ENCODE data around the gene SLC4A9. TPM values are rescaled to one million over a fixed set of nuclear protein-coding genes. Genes with fewer than 3 reads are reported as not detected.

SLC4A9 gene
- total RNA-seq, 1 donor from 2014 or later: 0.25 TPM

GRCh38 chr5:140408750-140409241 lies 48.8 kb downstream of the SLC4A9 start:
- no peak overlapping the region for H3K4me3 ChIP-seq
- no peaks in the 10 kb centered on the region for H3K27me3 ChIP-seq
- TF ChIP-seq POLR2AphosphoS5 (IDR thresholded peaks at IDR 0.05; ENCODE audit: insufficient read depth in 1 of 2, low read depth in 1 of 2) (no peak), POLR2A (IDR thresholded peaks at IDR 0.05) (no peak), CTCF (IDR thresholded peaks at IDR 0.05) (no peak)
- no peak for DNase-seq (ENCODE audit: extremely low spot score in 2 of 2)
- peaks cover 0 to 7% of the 10 kb centered on the region in 2 donors for H3K36me3 ChIP-seq
- no peaks in the 10 kb centered on the region for H3K9me3 ChIP-seq
- no peak overlapping the region for H3K27ac ChIP-seq
- H3K4me1 ChIP-seq: peaks cover 73% of the 10 kb centered on the region
- intact Hi-C loops (cut with DNase I): loop anchor here (10.0 kb wide), 1 partner anchor 136 kb away; the partner anchor contains the start of gene EIF4EBP3

- Histone ChIP-seq H3K9me3 (no peaks in the 10 kb centered on the region), H3K27ac (no peak overlapping the region), H3K36me3 (no peaks in the 10 kb centered on the region), H3K27me3 (no peaks in the 10 kb centered on the region), H3K4me1 (peaks cover 53% of the 10 kb centered on the region), H3K4me3 (no peak overlapping the region)
- no peak for DNase-seq (ENCODE audit: extremely low spot score in 2 of 2)
- no peak for TF ChIP-seq POLR2AphosphoS5 (IDR thresholded peaks at IDR 0.05; ENCODE audit: insufficient read depth in 1 of 2, low read depth in 1 of 2)
- no peak for TF ChIP-seq CTCF (IDR thresholded peaks at IDR 0.05)
- no peak for TF ChIP-seq POLR2A (IDR thresholded peaks at IDR 0.05)
- intact Hi-C loops (cut with DNase I): no loop called here
Measured at GRCh38 chr5:140413230-140413629, 53.2 kb downstream of the SLC4A9 start.

GRCh38 chr5:140417235-140417634 lies 57.2 kb downstream of the SLC4A9 start:
- no peak for DNase-seq (ENCODE audit: extremely low spot score in 2 of 2)
- H3K9me3 ChIP-seq: no peaks in the 10 kb centered on the region
- H3K36me3 ChIP-seq: no peaks in the 10 kb centered on the region
- H3K4me1 ChIP-seq: peaks cover 39% of the 10 kb centered on the region
- intact Hi-C loops (cut with DNase I): no loop called here
- no peak for TF ChIP-seq POLR2A (IDR thresholded peaks at IDR 0.05)
- no peak for TF ChIP-seq POLR2AphosphoS5 (IDR thresholded peaks at IDR 0.05; ENCODE audit: insufficient read depth in 1 of 2, low read depth in 1 of 2)
- no peak overlapping the region for H3K4me3 ChIP-seq
- H3K27ac ChIP-seq: no peak overlapping the region
- no peaks in the 10 kb centered on the region for H3K27me3 ChIP-seq

- Histone ChIP-seq H3K9me3 (no peaks in the 10 kb centered on the region), H3K27ac (no peak overlapping the region), H3K27me3 (no peaks in the 10 kb centered on the region), H3K4me3 (no peak overlapping the region), H3K36me3 (no peaks in the 10 kb centered on the region), H3K4me1 (peaks cover 21% of the 10 kb centered on the region)
- no peak for DNase-seq (ENCODE audit: extremely low spot score in 2 of 2)
- TF ChIP-seq POLR2A (IDR thresholded peaks at IDR 0.05) (no peak), POLR2AphosphoS5 (IDR thresholded peaks at IDR 0.05; ENCODE audit: insufficient read depth in 1 of 2, low read depth in 1 of 2) (no peak), CTCF (IDR thresholded peaks at IDR 0.05) (no peak)
- intact Hi-C loops (cut with DNase I): no loop called here
Measured at GRCh38 chr5:140418862-140419520, 59.0 kb downstream of the SLC4A9 start.

GRCh38 chr5:140420226-140420570 lies 60.2 kb downstream of the SLC4A9 start:
- H3K27ac ChIP-seq: no peak overlapping the region
- no peaks in the 10 kb centered on the region for H3K36me3 ChIP-seq
- H3K4me3 ChIP-seq: no peak overlapping the region
- TF ChIP-seq POLR2A (IDR thresholded peaks at IDR 0.05) (no peak), CTCF (IDR thresholded peaks at IDR 0.05) (no peak), POLR2AphosphoS5 (IDR thresholded peaks at IDR 0.05; ENCODE audit: insufficient read depth in 1 of 2, low read depth in 1 of 2) (no peak)
- no peak for DNase-seq (ENCODE audit: extremely low spot score in 2 of 2)
- no peaks in the 10 kb centered on the region for H3K9me3 ChIP-seq
- intact Hi-C loops (cut with DNase I): no loop called here
- peaks cover 17% of the 10 kb centered on the region for H3K4me1 ChIP-seq
- H3K27me3 ChIP-seq: no peaks in the 10 kb centered on the region

All from vagina (tissue), 2 donors.